Measurements from ENCODE around the gene CERS5. TPM values are rescaled to one million over a fixed set of nuclear protein-coding genes. Genes with fewer than 3 reads are reported as not detected.
A peak's percentile ranks its signal among the peaks of the same experiment; 100 is the strongest.

Gene CERS5
- polyA plus RNA-seq, 1 donor, result 107 TPM

GRCh38 chr12:50142993-50143392 lies 24.2 kb downstream of the CERS5 start:
- DNase-seq, result no peak

- peak; percentile 40 for DNase-seq
Observed at GRCh38 chr12:50132505-50133135, 34.5 kb downstream of the CERS5 start.

GRCh38 chr12:50129290-50129689 lies 37.9 kb downstream of the CERS5 start:
- DNase-seq, result no peak

GRCh38 chr12:50127546-50127945 lies 39.6 kb downstream of the CERS5 start:
- DNase-seq, result no peak

- no peak for DNase-seq
Observed at GRCh38 chr12:50123203-50123602, 44.0 kb downstream of the CERS5 start.

- no peak for DNase-seq
Observed at GRCh38 chr12:50121641-50122040, 45.5 kb downstream of the CERS5 start.

GRCh38 chr12:50120953-50121352 lies 46.2 kb downstream of the CERS5 start:
- no peak for DNase-seq

GRCh38 chr12:50120521-50120920 lies 46.6 kb downstream of the CERS5 start:
- DNase-seq, result no peak

- DNase-seq, result no peak
Observed at GRCh38 chr12:50119387-50119786, 47.8 kb downstream of the CERS5 start.

GRCh38 chr12:50117057-50117622 lies 50.0 kb downstream of the CERS5 start:
- DNase-seq, result no peak

- no peak for DNase-seq
Observed at GRCh38 chr12:50112456-50113218, 54.5 kb downstream of the CERS5 start.

- DNase-seq, result peak; percentile 99
Observed at GRCh38 chr12:50111693-50112455, 55.3 kb downstream of the CERS5 start, which contains the start of gene COX14. Gene COX14, plus strand, starts transcription at chr12:50112236. Its CDS starts 7,808 bp downstream, at chr12:50120044.

- DNase-seq, result no peak
Observed at GRCh38 chr12:50111395-50111692, 55.8 kb downstream of the CERS5 start.

- peak; percentile 79 for DNase-seq
Observed at GRCh38 chr12:50110762-50111351, 56.3 kb downstream of the CERS5 start.

GRCh38 chr12:50110127-50110761 lies 56.9 kb downstream of the CERS5 start:
- DNase-seq, result no peak

GRCh38 chr12:50109319-50109718 lies 57.9 kb downstream of the CERS5 start:
- no peak for DNase-seq

- no peak for DNase-seq
Observed at GRCh38 chr12:50107416-50108268, 59.5 kb downstream of the CERS5 start.

- DNase-seq, result no peak
Observed at GRCh38 chr12:50106907-50107306, 60.3 kb downstream of the CERS5 start.

- DNase-seq, result no peak
Observed at GRCh38 chr12:50105913-50106450, 61.2 kb downstream of the CERS5 start.
